HG03378 (cell line): ENCODE data around the gene SND1.

ENCODE experiments used
- ATAC-seq: cut with Tn5 transposase; IDR thresholded peaks from one replicate; pipeline ENCODE4 v1.9.1; 2021; ENCODE audit warnings: mild to moderate bottlenecking, moderate library complexity; ENCODE audit not compliant: unreplicated experiment

SND1 gene

GRCh38 chr7:128053991-128054390 lies 402.0 kb downstream of the SND1 start:
- no peak for ATAC-seq

- ATAC-seq = no peak
These were observed 402.5 kb downstream of the SND1 start for GRCh38 chr7:128054511-128054910.

- ATAC-seq = no peak
These were observed 403.6 kb downstream of the SND1 start for GRCh38 chr7:128055637-128056036.

- ATAC-seq = no peak
These were observed 404.9 kb downstream of the SND1 start for GRCh38 chr7:128056901-128057300.

GRCh38 chr7:128057909-128058308 lies 405.9 kb downstream of the SND1 start:
- no peak for ATAC-seq

- ATAC-seq = no peak
These were observed 407.4 kb downstream of the SND1 start for GRCh38 chr7:128059143-128059988.

GRCh38 chr7:128060018-128060417 lies 408.0 kb downstream of the SND1 start:
- no peak for ATAC-seq

- no peak for ATAC-seq
These were observed 411.1 kb downstream of the SND1 start for GRCh38 chr7:128063088-128063487.

- ATAC-seq = no peak
These were observed 413.9 kb downstream of the SND1 start for GRCh38 chr7:128065872-128066271.

GRCh38 chr7:128066395-128066794 lies 414.4 kb downstream of the SND1 start:
- no peak for ATAC-seq

- ATAC-seq = no peak
These were observed 414.9 kb downstream of the SND1 start for GRCh38 chr7:128066858-128067257.

- no peak for ATAC-seq
These were observed 416.0 kb downstream of the SND1 start for GRCh38 chr7:128067983-128068382.

- no peak for ATAC-seq
These were observed 416.8 kb downstream of the SND1 start for GRCh38 chr7:128068785-128069184.

GRCh38 chr7:128069373-128070364 lies 417.7 kb downstream of the SND1 start:
- ATAC-seq = no peak

- ATAC-seq = no peak
These were observed 419.4 kb downstream of the SND1 start for GRCh38 chr7:128071376-128071775.

- ATAC-seq = no peak
These were observed 419.8 kb downstream of the SND1 start for GRCh38 chr7:128071801-128072200.

GRCh38 chr7:128073671-128074310 lies 421.8 kb downstream of the SND1 start:
- no peak for ATAC-seq

- ATAC-seq = no peak
These were observed 422.3 kb downstream of the SND1 start for GRCh38 chr7:128074336-128074735.

GRCh38 chr7:128074736-128075135 lies 422.7 kb downstream of the SND1 start:
- no peak for ATAC-seq

- ATAC-seq = no peak
These were observed 423.5 kb downstream of the SND1 start for GRCh38 chr7:128075242-128076095.
